H9 (cell line): Measurements from ENCODE around the gene BMPR2. TPM values are rescaled to one million over a fixed set of nuclear protein-coding genes. Genes with fewer than 3 reads are reported as not detected.
A peak's percentile ranks its signal among the peaks of the same experiment; 100 is the strongest.

Experiments used
- DNase-seq: peaks from one replicate; pipeline ENCODE4 v3.0.0-alpha.2; 2017
- H2AFZ ChIP-seq: one replicate; pipeline ENCODE4 v1.6.1; 2013; ENCODE audit warnings: mild to moderate bottlenecking, low read length, control low read depth, moderate library complexity
- H2AK5ac ChIP-seq: 2 replicates; pipeline ENCODE4 v1.6.1; 2013; ENCODE audit warnings: low read length, control low read depth, mixed read lengths; ENCODE audit not compliant: insufficient read length
- H2BK120ac ChIP-seq: one replicate; pipeline ENCODE4 v1.6.1; 2013; ENCODE audit warnings: low read depth, mild to moderate bottlenecking, low read length, control low read depth, inconsistent platforms; ENCODE audit not compliant: poor library complexity, severe bottlenecking
- H2BK12ac ChIP-seq: 2 replicates; pipeline ENCODE4 v1.6.1; 2013; ENCODE audit warnings: low read length, control low read depth, mixed read lengths, low read depth; ENCODE audit not compliant: insufficient read length
- H2BK15ac ChIP-seq: 2 replicates; pipeline ENCODE4 v1.6.1; 2013; ENCODE audit warnings: low read depth, low read length, control low read depth
- H2BK20ac ChIP-seq: one replicate; pipeline ENCODE4 v1.6.1; 2013; ENCODE audit warnings: low read depth, mild to moderate bottlenecking, low read length, control low read depth, inconsistent platforms; ENCODE audit not compliant: poor library complexity, severe bottlenecking
- H2BK5ac ChIP-seq: 2 replicates; pipeline ENCODE4 v1.6.1; 2013; ENCODE audit warnings: low read length, control low read depth, mixed read lengths; ENCODE audit not compliant: insufficient read length
- H3K14ac ChIP-seq: 2 replicates; pipeline ENCODE4 v1.6.1; 2013; ENCODE audit warnings: low read length, control low read depth; ENCODE audit not compliant: insufficient read depth
- H3K18ac ChIP-seq: 2 replicates; pipeline ENCODE4 v1.6.1; 2013; ENCODE audit warnings: low read depth, mild to moderate bottlenecking, mixed read lengths, low read length, control low read depth; ENCODE audit not compliant: insufficient read length
- H3K23ac ChIP-seq: 2 replicates; pipeline ENCODE4 v1.6.1; 2013; ENCODE audit warnings: low read length, control low read depth, mixed read lengths, low read depth; ENCODE audit not compliant: insufficient read length
- H3K23me2 ChIP-seq: 2 replicates; pipeline ENCODE4 v1.6.1; 2013; ENCODE audit warnings: low read depth, mild to moderate bottlenecking, mixed read lengths, low read length, control low read depth; ENCODE audit not compliant: insufficient read length, poor library complexity, severe bottlenecking
- H3K27ac ChIP-seq: 2 replicates; pipeline ENCODE4 v1.5.1; 2013; ENCODE audit warnings: low read length, control low read depth, mixed read lengths, low read depth; ENCODE audit not compliant: insufficient read length
- H3K27me3 ChIP-seq: 2 replicates; pipeline ENCODE4 v1.6.1; 2013; ENCODE audit warnings: low read length, control low read depth, inconsistent platforms; ENCODE audit not compliant: insufficient read depth
- H3K4ac ChIP-seq: 2 replicates; pipeline ENCODE4 v1.6.1; 2013; ENCODE audit warnings: low read depth, mild to moderate bottlenecking, control low read depth, inconsistent platforms, low read length, moderate library complexity
- H3K4me1 ChIP-seq: 2 replicates; pipeline ENCODE4 v1.6.1; 2013; ENCODE audit warnings: low read length, control low read depth, inconsistent platforms; ENCODE audit not compliant: insufficient read depth
- H3K4me2 ChIP-seq: 2 replicates; pipeline ENCODE4 v1.6.1; 2013; ENCODE audit warnings: low read length, control low read depth, mixed read lengths; ENCODE audit not compliant: insufficient read length, insufficient read depth
- H3K56ac ChIP-seq: 2 replicates; pipeline ENCODE4 v1.6.1; 2013; ENCODE audit warnings: low read depth, mild to moderate bottlenecking, mixed read lengths, low read length, control low read depth; ENCODE audit not compliant: insufficient read length
- H3K79me1 ChIP-seq: 2 replicates; pipeline ENCODE4 v1.6.1; 2013; ENCODE audit warnings: low read depth, mild to moderate bottlenecking, moderate library complexity, low read length, control low read depth, inconsistent platforms; ENCODE audit not compliant: insufficient read depth, poor library complexity, severe bottlenecking
- H3K79me2 ChIP-seq: 2 replicates; pipeline ENCODE4 v1.6.1; 2013; ENCODE audit warnings: low read length, control low read depth, inconsistent platforms; ENCODE audit not compliant: insufficient read depth
- H3K9ac ChIP-seq: 2 replicates; pipeline ENCODE4 v1.6.1; 2013; ENCODE audit warnings: low read length, control low read depth, mixed read lengths; ENCODE audit not compliant: insufficient read length; ENCODE audit errors: extremely low read depth
- H3K9me3 ChIP-seq: one replicate; pipeline ENCODE4 v1.6.1; 2013; ENCODE audit warnings: low read depth, low read length, inconsistent platforms; ENCODE audit not compliant: control insufficient read depth
- H3T11ph ChIP-seq: one replicate; pipeline ENCODE4 v1.6.1; 2013; ENCODE audit warnings: mild to moderate bottlenecking, low read length, control low read depth, inconsistent platforms
- H4K20me1 ChIP-seq: one replicate; pipeline ENCODE4 v1.6.1; 2013; ENCODE audit not compliant: control insufficient read depth, insufficient read length, insufficient read depth
- H4K5ac ChIP-seq: 2 replicates; pipeline ENCODE4 v1.6.1; 2013; ENCODE audit warnings: low read depth, mild to moderate bottlenecking, mixed read lengths, low read length, control low read depth; ENCODE audit not compliant: insufficient read length
- H4K8ac ChIP-seq: replicated peaks from 2 replicates; pipeline ENCODE4 v1.6.1; 2013; ENCODE audit warnings: low read length, control low read depth, mixed read lengths, low read depth; ENCODE audit not compliant: insufficient read length
- H4K91ac ChIP-seq: 2 replicates; pipeline ENCODE4 v1.6.1; 2013; ENCODE audit warnings: low read depth, mild to moderate bottlenecking, moderate library complexity, mixed read lengths, low read length, control low read depth; ENCODE audit not compliant: insufficient read length
- H3K27ac Mint-ChIP-seq, 3 experiments: 2 replicates in 2 of 3; 3 replicates in 1 of 3; pipeline ENCODE4 v1.8.0; 2020 to 2021; ENCODE audit warnings: mixed read lengths in 3 of 3, mild to moderate bottlenecking in 1 of 3, moderate library complexity in 1 of 3
- H3K27me3 Mint-ChIP-seq: 2 replicates; pipeline ENCODE4 v1.8.0; 2021; ENCODE audit warnings: low read depth, mild to moderate bottlenecking, moderate library complexity, mixed read lengths
- H3K36me3 Mint-ChIP-seq, 3 experiments: 2 replicates in 2 of 3; 3 replicates in 1 of 3; pipeline ENCODE4 v1.8.0; 2020 to 2021; ENCODE audit warnings: low read depth in 3 of 3, mixed read lengths in 3 of 3; ENCODE audit not compliant: insufficient read depth in 1 of 3
- H3K4me1 Mint-ChIP-seq, 2 experiments: 2 replicates each; pipeline ENCODE4 v1.8.0; 2020; ENCODE audit warnings: mixed read lengths in 2 of 2
- H3K4me3 Mint-ChIP-seq, 2 experiments: 2 replicates in 1 of 2; 3 replicates in 1 of 2; pipeline ENCODE4 v1.8.0; 2020 to 2021; ENCODE audit warnings: mild to moderate bottlenecking in 2 of 2, mixed read lengths in 2 of 2, moderate library complexity in 1 of 2
- H3K9me3 Mint-ChIP-seq, 2 experiments: 2 replicates in 1 of 2; 3 replicates in 1 of 2; pipeline ENCODE4 v1.8.0; 2020; ENCODE audit warnings: mild to moderate bottlenecking in 2 of 2, mixed read lengths in 2 of 2, moderate library complexity in 1 of 2
- WGBS: extraction: QIAGEN DNeasy Blood & Tissue Kit; methylation state at CpG from one replicate; pipeline ENCODE4 v1.1.7; 2013; ENCODE audit warnings: missing lambda C conversion rate, low lambda C conversion rate, mixed read lengths; ENCODE audit not compliant: insufficient read length; ENCODE audit errors: extremely low coverage; 5-methylcytosine and 5-hydroxymethylcytosine counted together
- total RNA-seq: library from RNA; stranded (reverse); gene quantifications from 2 replicates; pipeline ENCODE4 v1.2.1, GENCODE V29; 2021
- TF ChIP-seq, protein P1 (sequence below): fragments of 200-600 bp; sonication (generic); conservative IDR thresholded peaks from 3 replicates; pipeline ENCODE4 v1.8.0; 2021; ENCODE audit warnings: antibody characterized with exemption, mild to moderate bottlenecking

The BMPR2 gene
- total RNA-seq, 1 experiment from 2014 or later, result 17.3 TPM

DNA sequence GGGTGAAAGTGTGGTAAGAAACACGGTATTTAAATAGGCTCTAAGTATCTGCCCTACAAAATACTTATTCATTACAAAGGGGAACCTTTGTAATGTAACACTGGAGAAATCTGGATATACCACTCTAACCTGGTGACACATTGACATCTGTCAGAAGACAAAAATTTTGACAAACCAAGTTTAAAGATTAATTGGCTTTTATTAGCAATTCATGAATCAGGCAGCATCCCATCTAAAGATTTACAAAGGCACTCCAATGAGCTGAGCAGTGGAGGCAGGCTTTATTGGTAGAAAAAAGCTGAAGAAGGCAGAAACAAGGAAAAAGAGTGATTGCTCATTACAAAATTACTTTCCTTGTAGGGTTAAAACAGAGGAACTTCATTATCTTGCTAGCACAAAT lies 35.0 kb downstream of the BMPR2 start:
- Histone ChIP-seq H2BK120ac (no peak overlapping the region), H3K14ac (no peak overlapping the region), H3K27me3 (no peaks in the 10 kb centered on the region), H4K5ac (no peak overlapping the region), H3K4ac (no peak overlapping the region), H3K23ac (no peak overlapping the region), H3K23me2 (no peaks in the 10 kb centered on the region), H3K79me2 (peaks cover 3% of the 10 kb centered on the region; the same call in 1 of the 2 replicates), H2BK5ac (no peak overlapping the region), H3K4me2 (no peak overlapping the region), H2BK20ac (no peak overlapping the region), H4K8ac (no peak overlapping the region), H3K56ac (no peak overlapping the region), H4K91ac (no peak overlapping the region), H3K27ac (no peak overlapping the region), H3T11ph (no peak overlapping the region), H4K20me1 (no peaks in the 10 kb centered on the region), H3K9me3 (no peaks in the 10 kb centered on the region), H2AFZ (no peak overlapping the region), H3K79me1 (peaks cover 2% of the 10 kb centered on the region), H3K4me1 (no peaks in the 10 kb centered on the region), H2BK12ac (no peak overlapping the region), H2AK5ac (no peak overlapping the region), H2BK15ac (no peak overlapping the region), H3K18ac (no peak overlapping the region), H3K9ac (no peak overlapping the region)
- H3K4me1 Mint-ChIP-seq, result peaks cover 7 to 12% of the 10 kb centered on the region in 2 experiments
- no peak for DNase-seq
- no peaks in the 10 kb centered on the region; a peak in 1 of 5 replicates for H3K9me3 Mint-ChIP-seq
- H3K27ac Mint-ChIP-seq, result peak overlapping the region in 1 of 3 experiments; percentile 65; a peak in 2 of 7 replicates
- WGBS, result no CpG with 5 or more reads among the region's 1 CpG
- no peaks in the 10 kb centered on the region for H3K27me3 Mint-ChIP-seq
- TF ChIP-seq, protein P1, sequence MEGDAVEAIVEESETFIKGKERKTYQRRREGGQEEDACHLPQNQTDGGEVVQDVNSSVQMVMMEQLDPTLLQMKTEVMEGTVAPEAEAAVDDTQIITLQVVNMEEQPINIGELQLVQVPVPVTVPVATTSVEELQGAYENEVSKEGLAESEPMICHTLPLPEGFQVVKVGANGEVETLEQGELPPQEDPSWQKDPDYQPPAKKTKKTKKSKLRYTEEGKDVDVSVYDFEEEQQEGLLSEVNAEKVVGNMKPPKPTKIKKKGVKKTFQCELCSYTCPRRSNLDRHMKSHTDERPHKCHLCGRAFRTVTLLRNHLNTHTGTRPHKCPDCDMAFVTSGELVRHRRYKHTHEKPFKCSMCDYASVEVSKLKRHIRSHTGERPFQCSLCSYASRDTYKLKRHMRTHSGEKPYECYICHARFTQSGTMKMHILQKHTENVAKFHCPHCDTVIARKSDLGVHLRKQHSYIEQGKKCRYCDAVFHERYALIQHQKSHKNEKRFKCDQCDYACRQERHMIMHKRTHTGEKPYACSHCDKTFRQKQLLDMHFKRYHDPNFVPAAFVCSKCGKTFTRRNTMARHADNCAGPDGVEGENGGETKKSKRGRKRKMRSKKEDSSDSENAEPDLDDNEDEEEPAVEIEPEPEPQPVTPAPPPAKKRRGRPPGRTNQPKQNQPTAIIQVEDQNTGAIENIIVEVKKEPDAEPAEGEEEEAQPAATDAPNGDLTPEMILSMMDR, result no peak
- peaks cover 0 to 13% (median 11%) of the 10 kb centered on the region in 3 experiments; a peak in 4 of 7 replicates for H3K36me3 Mint-ChIP-seq
- H3K4me3 Mint-ChIP-seq, result no peak overlapping the region
